BJ (cell line): ENCODE data around the gene IL19. TPM values are rescaled to one million over a fixed set of nuclear protein-coding genes. Genes with fewer than 3 reads are reported as not detected.
"Not testable (repeated sequence)": the region's sequence is repeated elsewhere in the genome, so short reads cannot be mapped to it uniquely, and the experiment has no call there.

Source experiments
- CTCF ChIA-PET: fragments of 350-600 bp; formaldehyde crosslinking; extraction: SDS; loops from one replicate; lab custom pipeline; 2021; ENCODE audit warnings: antibody characterized with exemption, inconsistent platforms; lab: Yijun Ruan, JAX
- POLR2A ChIA-PET: fragments of 300-600 bp; sonication (Branson Sonifier 250); formaldehyde crosslinking; extraction: SDS; loops from one replicate; lab custom pipeline; 2021; ENCODE audit warnings: antibody characterized with exemption; lab: Charles Lee
- DNase-seq: peaks from one replicate; pipeline ENCODE4 v3.0.0-alpha.2; 2011; ENCODE audit warnings: low read depth
- H3K27me3 ChIP-seq: 2 replicates; pipeline ENCODE4 v1.6.0; 2011; ENCODE audit warnings: low read length; ENCODE audit not compliant: control insufficient read depth, insufficient read depth
- H3K36me3 ChIP-seq: 2 replicates; pipeline ENCODE4 v1.5.1; 2011; ENCODE audit warnings: low read length; ENCODE audit not compliant: control insufficient read depth, insufficient read depth
- H3K4me3 ChIP-seq: 2 replicates; pipeline ENCODE4 v1.5.1; 2011; ENCODE audit warnings: low read depth, mild to moderate bottlenecking, control low read depth, low read length
- polyA plus RNA-seq: library from polyadenylated mRNA; depleted of rRNA; stranded (reverse); fragments of >200 nt; gene quantifications from 2 replicates; pipeline ENCODE4 v1.2.3, GENCODE V29; 2011
- TF ChIP-seq, protein P1 (sequence below): IDR thresholded peaks from 2 replicates; pipeline ENCODE4 v1.5.1; 2011; ENCODE audit warnings: low read depth, mild to moderate bottlenecking, control low read depth, inconsistent platforms, low read length, moderate library complexity; ENCODE audit not compliant: insufficient read depth

IL19 gene
- polyA plus RNA-seq, 1 experiment = not detected

DNA sequence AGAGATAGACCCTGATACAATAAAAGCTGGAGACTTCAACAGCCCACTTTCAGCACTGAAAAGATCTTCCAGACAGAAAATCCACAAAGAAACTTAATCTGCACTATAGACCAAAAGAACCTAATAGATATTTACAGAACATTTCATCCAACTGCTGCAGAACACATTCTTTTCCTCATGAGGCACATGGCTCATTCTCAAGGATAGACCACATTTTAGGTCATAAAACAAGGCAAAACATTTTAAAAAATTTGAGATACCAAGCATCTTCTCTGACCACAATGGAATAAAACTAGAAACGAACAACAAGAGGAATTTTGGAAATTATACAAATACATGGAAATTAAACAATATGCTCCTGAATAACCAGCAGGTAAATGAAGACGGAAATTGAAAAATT lies 79.8 kb downstream of the IL19 start:
- POLR2A ChIA-PET = no interaction called here
- Histone ChIP-seq H3K4me3 (no peak overlapping the region), H3K36me3 (no peaks in the 10 kb centered on the region), H3K27me3 (no peaks in the 10 kb centered on the region)
- TF ChIP-seq, protein P1, sequence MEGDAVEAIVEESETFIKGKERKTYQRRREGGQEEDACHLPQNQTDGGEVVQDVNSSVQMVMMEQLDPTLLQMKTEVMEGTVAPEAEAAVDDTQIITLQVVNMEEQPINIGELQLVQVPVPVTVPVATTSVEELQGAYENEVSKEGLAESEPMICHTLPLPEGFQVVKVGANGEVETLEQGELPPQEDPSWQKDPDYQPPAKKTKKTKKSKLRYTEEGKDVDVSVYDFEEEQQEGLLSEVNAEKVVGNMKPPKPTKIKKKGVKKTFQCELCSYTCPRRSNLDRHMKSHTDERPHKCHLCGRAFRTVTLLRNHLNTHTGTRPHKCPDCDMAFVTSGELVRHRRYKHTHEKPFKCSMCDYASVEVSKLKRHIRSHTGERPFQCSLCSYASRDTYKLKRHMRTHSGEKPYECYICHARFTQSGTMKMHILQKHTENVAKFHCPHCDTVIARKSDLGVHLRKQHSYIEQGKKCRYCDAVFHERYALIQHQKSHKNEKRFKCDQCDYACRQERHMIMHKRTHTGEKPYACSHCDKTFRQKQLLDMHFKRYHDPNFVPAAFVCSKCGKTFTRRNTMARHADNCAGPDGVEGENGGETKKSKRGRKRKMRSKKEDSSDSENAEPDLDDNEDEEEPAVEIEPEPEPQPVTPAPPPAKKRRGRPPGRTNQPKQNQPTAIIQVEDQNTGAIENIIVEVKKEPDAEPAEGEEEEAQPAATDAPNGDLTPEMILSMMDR = no peak
- CTCF ChIA-PET = interaction anchor here (1.5 kb wide), 1 partner anchor 14 kb away, joined by 8 read pairs; the partner anchor contains the start of gene IL20
- DNase-seq = no peak

DNA sequence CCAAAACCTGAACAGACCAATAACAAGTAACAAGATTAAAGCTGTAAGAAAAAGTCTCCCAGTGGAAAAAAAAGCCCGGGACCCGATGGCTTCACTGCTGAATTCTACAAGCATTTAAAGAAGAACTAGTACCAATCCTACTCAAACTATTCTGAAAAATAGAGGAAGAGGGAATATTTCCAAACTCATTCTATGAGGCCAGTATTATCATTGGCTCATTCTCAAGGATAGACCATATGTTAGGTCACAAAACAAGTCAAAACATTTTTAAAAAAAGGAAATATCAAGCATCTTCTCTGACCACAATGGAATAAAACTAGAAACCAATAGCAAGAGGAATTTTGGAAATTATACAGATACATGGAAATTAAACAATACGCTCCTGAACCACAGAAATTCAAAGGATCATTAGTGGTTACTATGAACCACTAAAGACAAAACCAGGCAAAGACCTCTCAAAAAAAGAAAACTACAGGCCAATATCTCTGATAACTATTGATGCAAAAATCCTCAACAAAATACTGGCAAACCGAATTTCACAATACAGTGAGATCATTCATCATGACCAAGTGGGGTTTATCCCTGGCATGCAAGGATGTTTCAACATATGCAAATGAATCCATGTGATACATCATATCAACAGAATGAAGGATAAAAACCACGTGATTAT lies 80.9 kb downstream of the IL19 start:
- Histone ChIP-seq H3K27me3 (no peaks in the 10 kb centered on the region), H3K4me3 (no peak overlapping the region), H3K36me3 (no peaks in the 10 kb centered on the region)
- ChIA-PET CTCF (interaction anchor here (1.5 kb wide), 1 partner anchor 13 kb away, joined by 8 read pairs; the partner anchor contains the start of gene IL20), POLR2A (no interaction called here)
- peak; percentile 81 for DNase-seq
- TF ChIP-seq, protein P1 = no peak

DNA sequence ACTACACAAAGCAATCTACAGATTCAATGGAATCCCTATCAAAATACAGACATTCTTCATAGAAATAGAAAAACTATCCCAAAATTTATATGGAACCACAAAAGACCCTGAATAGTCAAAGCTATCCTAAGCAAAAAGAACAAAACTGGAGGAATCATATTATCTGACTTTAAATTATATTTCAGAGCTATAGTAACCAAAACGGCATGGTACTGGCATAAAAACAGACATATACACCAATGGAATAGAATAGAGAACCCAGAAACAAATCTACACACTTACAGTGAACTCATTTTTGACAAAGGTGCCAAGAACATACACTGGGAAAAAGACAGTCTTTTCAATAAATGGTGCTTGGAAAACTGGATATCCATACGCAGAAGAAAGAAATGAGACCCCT lies 82.1 kb downstream of the IL19 start:
- H3K27me3 ChIP-seq, H3K4me3 ChIP-seq, POLR2A ChIA-PET, DNase-seq, H3K36me3 ChIP-seq: not testable (repeated sequence)
- CTCF ChIA-PET = interaction anchor here (1.1 kb wide), 2 partner anchors 12 to 44 kb away, joined by 3 to 4 read pairs; no protein-coding TSS in a partner anchor

DNA sequence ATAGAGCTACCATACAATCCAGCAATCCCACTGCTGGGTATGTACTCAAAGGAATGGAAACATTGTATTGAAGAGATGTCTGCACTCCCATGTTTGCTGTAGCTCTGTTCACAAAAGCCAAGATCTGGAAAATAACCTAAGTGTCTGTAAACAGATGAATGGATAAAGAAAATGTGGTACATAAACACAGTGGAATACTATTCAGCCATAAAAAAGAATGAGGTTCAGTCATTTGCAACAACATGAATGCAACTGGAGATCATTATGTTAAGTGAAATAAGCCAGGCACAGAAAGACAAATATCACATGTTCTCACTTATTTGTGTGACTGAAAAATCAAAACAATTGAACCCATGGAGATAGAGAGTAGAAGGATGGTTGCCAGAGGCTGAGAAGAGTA lies 83.1 kb downstream of the IL19 start:
- H3K27me3 ChIP-seq, H3K4me3 ChIP-seq, DNase-seq, POLR2A ChIA-PET, H3K36me3 ChIP-seq: not testable (repeated sequence)
- CTCF ChIA-PET = interaction anchor here (1.1 kb wide), 2 partner anchors 11 to 45 kb away, joined by 3 to 4 read pairs; no protein-coding TSS in a partner anchor

DNA sequence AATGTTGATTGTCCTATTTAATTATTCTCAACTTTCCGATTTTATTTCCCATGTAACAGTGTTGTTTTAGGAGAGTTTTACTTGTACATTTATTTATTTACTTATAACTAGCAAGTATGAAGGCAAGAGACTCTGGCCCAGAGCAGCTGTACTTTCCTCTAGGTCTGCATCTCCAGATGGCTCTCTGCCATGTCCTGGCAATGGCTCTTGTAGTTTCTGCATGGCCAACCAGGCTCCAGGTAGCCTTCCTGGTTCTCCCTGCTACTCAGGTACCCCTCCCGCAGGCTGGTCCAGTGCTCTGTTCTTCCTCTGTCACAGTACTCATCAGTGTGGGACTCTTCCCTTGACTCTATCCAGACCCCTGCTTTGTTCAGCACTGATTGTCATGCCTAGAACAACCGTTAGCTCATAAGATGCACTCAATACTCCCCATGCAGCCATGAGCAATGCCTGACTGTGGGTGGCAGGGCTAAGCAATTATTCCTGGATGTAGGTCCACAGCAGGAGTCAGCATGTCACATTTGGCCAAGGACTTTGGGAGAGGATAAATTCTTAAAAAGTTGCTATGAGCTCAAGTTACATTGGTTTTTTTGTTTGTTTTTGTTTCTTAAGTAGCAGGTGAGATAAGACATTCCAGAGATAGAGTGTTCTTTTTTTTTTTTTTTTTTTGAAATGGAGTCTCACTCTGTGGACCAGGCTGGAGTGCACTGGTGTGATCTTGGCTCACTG lies 84.0 kb downstream of the IL19 start:
- CTCF ChIA-PET = interaction anchor here (1.4 to 2.7 kb wide), 2 partner anchors 10 to 127 kb away, joined by 3 to 23 read pairs; partner anchors contain the start of gene IL20
- TF ChIP-seq, protein P1 = no peak
- DNase-seq = no peak

DNA sequence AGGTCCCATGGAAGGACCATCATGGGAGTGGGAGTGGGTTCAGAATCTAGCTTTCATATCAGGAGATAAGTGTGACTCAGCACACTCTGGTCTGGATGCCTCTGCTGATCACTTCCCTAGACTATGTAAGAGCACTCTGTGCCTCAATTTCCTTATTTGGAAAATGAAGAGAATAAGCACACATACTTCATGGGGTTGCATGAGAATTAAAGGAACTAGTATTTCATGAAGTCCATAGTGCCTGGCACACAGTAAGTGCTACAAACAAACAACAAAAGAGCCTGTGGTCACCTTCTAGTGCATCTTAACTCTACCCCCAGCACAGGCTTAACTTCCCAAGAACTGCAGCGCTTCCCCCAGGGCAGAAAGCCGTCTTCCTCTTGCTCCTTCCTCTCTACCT lies 85.3 kb downstream of the IL19 start:
- ChIA-PET POLR2A (no interaction called here), CTCF (interaction anchor here (1.0 to 2.7 kb wide), 4 partner anchors 9 to 129 kb away, joined by 3 to 23 read pairs (median 4); partner anchors contain the start of gene IL20)
- DNase-seq = no peak
- TF ChIP-seq, protein P1 = no peak
- peaks cover 6% of the 10 kb centered on the region for H3K27me3 ChIP-seq
- H3K36me3 ChIP-seq = no peaks in the 10 kb centered on the region
- no peak overlapping the region for H3K4me3 ChIP-seq

More for the DNA sequence above, 84.0 kb downstream of the IL19 start:
- H3K27me3 ChIP-seq = peaks cover 5% of the 10 kb centered on the region
- H3K36me3 ChIP-seq = no peaks in the 10 kb centered on the region
- no peak overlapping the region for H3K4me3 ChIP-seq
- POLR2A ChIA-PET = interaction anchor here (0.6 kb wide), 1 partner anchor 54 kb away, joined by 3 read pairs; no protein-coding TSS in a partner anchor
